A673 (cell line): ENCODE measurements around the gene ADAM11. TPM values are rescaled to one million over a fixed set of nuclear protein-coding genes. Genes with fewer than 3 reads are reported as not detected.

ENCODE experiments used
- BruUV-seq: library from RNA; stranded (reverse); fragments of 400-500 nt; replicated peaks from 2 replicates; lab custom pipeline; 2021; lab: Mats Ljungman, UMichigan
- CTCF ChIA-PET: fragments of 300-600 bp; sonication (Branson Sonifier 250); formaldehyde crosslinking; loops from one replicate; lab custom pipeline; 2022; ENCODE audit warnings: antibody characterized with exemption; lab: Charles Lee
- POLR2A ChIA-PET: fragments of 300-600 bp; sonication (Branson Sonifier 250); formaldehyde crosslinking; loops from one replicate; lab custom pipeline; 2022; ENCODE audit warnings: antibody characterized with exemption; ENCODE audit not compliant: low non-redundant PET; lab: Charles Lee
- DNase-seq: peaks from one replicate; pipeline ENCODE4 v3.0.0-alpha.2; 2015; ENCODE audit warnings: low spot score
- H3K27ac ChIP-seq: fragments of 200-600 bp; sonication (generic); 2 replicates; pipeline ENCODE4 v1.5.1; 2016; ENCODE audit warnings: mixed run types, low read depth, mild to moderate bottlenecking, mixed read lengths, antibody characterized with exemption, low read length; ENCODE audit not compliant: poor library complexity, severe bottlenecking
- H3K27me3 ChIP-seq: fragments of 200-600 bp; sonication (generic); replicated peaks from 2 replicates; pipeline ENCODE4 v1.6.1; 2017; ENCODE audit warnings: mixed run types, low read depth, mild to moderate bottlenecking, mixed read lengths, antibody characterized with exemption, low read length; ENCODE audit not compliant: insufficient read depth, poor library complexity
- H3K36me3 ChIP-seq: fragments of 200-600 bp; sonication (generic); 2 replicates; pipeline ENCODE4 v1.6.1; 2016; ENCODE audit warnings: mixed run types, mild to moderate bottlenecking, mixed read lengths, antibody characterized with exemption, low read length; ENCODE audit not compliant: insufficient read depth, poor library complexity, severe bottlenecking
- H3K4me1 ChIP-seq: fragments of 200-600 bp; sonication (generic); 2 replicates; pipeline ENCODE4 v1.6.1; 2017; ENCODE audit warnings: mixed run types, mild to moderate bottlenecking, mixed read lengths, antibody characterized with exemption, low read length; ENCODE audit not compliant: insufficient read depth, poor library complexity, severe bottlenecking
- H3K4me3 ChIP-seq: fragments of 200-600 bp; sonication (generic); 2 replicates; pipeline ENCODE4 v1.5.1; 2016; ENCODE audit warnings: low read depth, mixed run types, mild to moderate bottlenecking, mixed read lengths, low read length; ENCODE audit not compliant: poor library complexity, severe bottlenecking
- H3K9me3 ChIP-seq: fragments of 200-600 bp; sonication (generic); 2 replicates; pipeline ENCODE4 v1.6.1; 2016; ENCODE audit warnings: mixed run types, low read depth, mild to moderate bottlenecking, mixed read lengths, antibody characterized with exemption, low read length; ENCODE audit not compliant: poor library complexity, severe bottlenecking
- CTCF ChIP-seq: fragments of 300-800, 200-600 bp; sonication (generic); conservative IDR thresholded peaks from 2 replicates; pipeline ENCODE4 v1.5.1; 2017; ENCODE audit warnings: low read depth, mild to moderate bottlenecking, antibody characterized with exemption, low read length, moderate library complexity, mixed read lengths
- EZH2 ChIP-seq: fragments of 200-600 bp; sonication (generic); IDR thresholded peaks from 2 replicates; pipeline ENCODE4 v1.6.1; 2017; ENCODE audit warnings: borderline replicate concordance, low read depth, mild to moderate bottlenecking, mixed read lengths, antibody characterized with exemption, low read length; ENCODE audit not compliant: poor library complexity, severe bottlenecking
- intact Hi-C: fragments of 100-400 bp; cut with micrococcal nuclease; formaldehyde crosslinking; loops from one replicate; pipeline ENCODE4 v1.10.0; 2022; ENCODE audit not compliant: unreplicated experiment
- total RNA-seq: library from RNA; stranded (reverse); gene quantifications from 2 replicates; pipeline ENCODE4 v1.2.3, GENCODE V29; 2021

The ADAM11 gene
- total RNA-seq, 1 experiment from 2014 or later: 0.17 TPM

- Histone ChIP-seq H3K27ac (no peak overlapping the region), H3K27me3 (no peaks in the 10 kb centered on the region), H3K4me1 (no peaks in the 10 kb centered on the region), H3K36me3 (peaks cover 5% of the 10 kb centered on the region), H3K9me3 (no peaks in the 10 kb centered on the region), H3K4me3 (no peak overlapping the region)
- CTCF ChIA-PET: no interaction called here
- TF ChIP-seq CTCF: no peak
- no peak for TF ChIP-seq EZH2
- POLR2A ChIA-PET: no interaction called here
- no peak for DNase-seq
- intact Hi-C loops: no loop called here
- no TSS peak for BruUV-seq
Observed at GRCh38 chr17:44798356-44798755, 39.6 kb downstream of the ADAM11 start.

- H3K27me3 ChIP-seq: no peaks in the 10 kb centered on the region
- H3K36me3 ChIP-seq: peaks cover 20% of the 10 kb centered on the region
- no peak overlapping the region for H3K4me3 ChIP-seq
- ChIA-PET POLR2A (no interaction called here), CTCF (no interaction called here)
- TF ChIP-seq EZH2 (no peak), CTCF (no peak)
- no TSS peak for BruUV-seq
- intact Hi-C loops: no loop called here
- H3K27ac ChIP-seq: no peak overlapping the region
- no peak for DNase-seq
- H3K9me3 ChIP-seq: no peaks in the 10 kb centered on the region
- H3K4me1 ChIP-seq: no peaks in the 10 kb centered on the region
Observed at GRCh38 chr17:44801880-44802279, 43.1 kb downstream of the ADAM11 start.

GRCh38 chr17:44804302-44805089 lies 45.7 kb downstream of the ADAM11 start:
- peaks cover 20% of the 10 kb centered on the region for H3K36me3 ChIP-seq
- H3K4me1 ChIP-seq: no peaks in the 10 kb centered on the region
- H3K27me3 ChIP-seq: no peaks in the 10 kb centered on the region
- no peak overlapping the region for H3K27ac ChIP-seq
- BruUV-seq: no TSS peak
- intact Hi-C loops: no loop called here
- no peak for DNase-seq
- ChIA-PET POLR2A (no interaction called here), CTCF (interaction anchor here (0.5 kb wide), 1 partner anchor 393 kb away, joined by 3 read pairs; no protein-coding TSS in a partner anchor)
- no peak overlapping the region for H3K4me3 ChIP-seq
- TF ChIP-seq CTCF (no peak), EZH2 (no peak)
- H3K9me3 ChIP-seq: no peaks in the 10 kb centered on the region
